GM12874 (cell line): ENCODE results near the gene HBQ1.
"Not testable (repeated sequence)": the region's sequence is repeated elsewhere in the genome, so short reads cannot be mapped to it uniquely, and the experiment has no call there.

Experiments
- CTCF ChIP-seq: IDR thresholded peaks from 2 replicates; pipeline ENCODE4 v1.5.1; 2011; ENCODE audit warnings: low read depth, mild to moderate bottlenecking, control low read depth, low read length, moderate library complexity; ENCODE audit not compliant: insufficient read depth

HBQ1 gene

GRCh38 chr16:176477-177382, 3.5 kb upstream of the HBQ1 start, which contains the start of gene HBA1:
TSS of gene HBA1 (plus strand) at chr16:176680. CDS start at chr16:176717, 37 bp downstream.
- TF ChIP-seq CTCF = not testable (repeated sequence)

GRCh38 chr16:177394-177822, 2.9 kb upstream of the HBQ1 start:
- no peak for TF ChIP-seq CTCF

GRCh38 chr16:177981-178667, 2.1 kb upstream of the HBQ1 start:
- no peak for TF ChIP-seq CTCF

- TF ChIP-seq CTCF = no peak
Measured at GRCh38 chr16:178668-179015, 1.6 kb upstream of the HBQ1 start.

- no peak for TF ChIP-seq CTCF
Measured at GRCh38 chr16:179211-180092, 807 bp upstream of the HBQ1 start.

- TF ChIP-seq CTCF = no peak
Measured at GRCh38 chr16:180681-181564, 664 bp downstream of the HBQ1 start.
